HepG2 (cell line): Measurements from ENCODE around the gene HYCC2. TPM values are rescaled to one million over a fixed set of nuclear protein-coding genes. Genes with fewer than 3 reads are reported as not detected.
A peak's percentile ranks its signal among the peaks of the same experiment; 100 is the strongest.

Source experiments
- ATRX ChIP-seq: sonication (generic); formaldehyde crosslinking; IDR thresholded peaks from 2 replicates; pipeline ENCODE4 v1.4.0; 2020; ENCODE audit warnings: missing genetic modification reagents, borderline replicate concordance
- DZIP1 ChIP-seq: sonication (generic); formaldehyde crosslinking; IDR thresholded peaks from 2 replicates; pipeline ENCODE4 v1.5.0; 2020; ENCODE audit warnings: mild to moderate bottlenecking, missing genetic modification reagents
- ETV5 ChIP-seq: IDR thresholded peaks from 2 replicates; pipeline ENCODE4 v1.6.1; 2018; ENCODE audit warnings: missing biosample characterization, missing genetic modification reagents, inconsistent platforms, borderline replicate concordance
- ETV6 ChIP-seq: sonication (generic); formaldehyde crosslinking; conservative IDR thresholded peaks from 2 replicates; pipeline ENCODE4 v1.4.0; 2020; ENCODE audit warnings: missing genetic modification reagents
- GTF2F1 ChIP-seq: fragments of 150-350 bp; IDR thresholded peaks from 2 replicates; pipeline ENCODE4 v1.6.1; 2014; ENCODE audit warnings: low read length
- HMGXB3 ChIP-seq: sonication (generic); formaldehyde crosslinking; IDR thresholded peaks from 2 replicates; pipeline ENCODE4 v1.4.0; 2020; ENCODE audit warnings: missing genetic modification reagents, borderline replicate concordance
- MBD4 ChIP-seq: IDR thresholded peaks from 2 replicates; pipeline ENCODE4 v1.6.1; 2012; ENCODE audit warnings: low read length, inconsistent platforms, borderline replicate concordance
- MEF2D ChIP-seq: sonication (generic); formaldehyde crosslinking; IDR thresholded peaks from 2 replicates; pipeline ENCODE4 v1.5.1; 2020; ENCODE audit warnings: mild to moderate bottlenecking, missing genetic modification reagents
- MIXL1 ChIP-seq: IDR thresholded peaks from 2 replicates; pipeline ENCODE4 v1.6.1; 2016
- POGK ChIP-seq: sonication (generic); formaldehyde crosslinking; conservative IDR thresholded peaks from 2 replicates; pipeline ENCODE4 v1.8.0; 2022; ENCODE audit warnings: mild to moderate bottlenecking, moderate library complexity, missing genetic modification reagents
- SMAD1 ChIP-seq: sonication (generic); formaldehyde crosslinking; IDR thresholded peaks from 2 replicates; pipeline ENCODE4 v1.4.0; 2020; ENCODE audit warnings: missing genetic modification reagents, low read depth, mild to moderate bottlenecking, borderline replicate concordance
- SMARCE1 ChIP-seq: fragments of 450-650 bp; IDR thresholded peaks from 2 replicates; pipeline ENCODE4 v1.6.1; 2017; ENCODE audit warnings: borderline replicate concordance
- SP5 ChIP-seq: IDR thresholded peaks from 2 replicates; pipeline ENCODE4 v1.6.1; 2016; ENCODE audit warnings: low read depth, borderline replicate concordance
- ZBTB34 ChIP-seq: sonication (generic); formaldehyde crosslinking; IDR thresholded peaks from 2 replicates; pipeline ENCODE4 v1.8.0; 2022; ENCODE audit warnings: mild to moderate bottlenecking, missing genetic modification reagents
- ZFP36 ChIP-seq: fragments of 150-350 bp; IDR thresholded peaks from 2 replicates; pipeline ENCODE4 v1.6.1; 2018; ENCODE audit warnings: borderline replicate concordance, low read length, low read depth; ENCODE audit not compliant: partially characterized antibody
- ZNF33B ChIP-seq: sonication (generic); formaldehyde crosslinking; IDR thresholded peaks from 2 replicates; pipeline ENCODE4 v1.5.1; 2020; ENCODE audit warnings: mild to moderate bottlenecking, missing genetic modification reagents
- ZNF441 ChIP-seq: sonication (generic); formaldehyde crosslinking; IDR thresholded peaks from 2 replicates; pipeline ENCODE4 v1.7.0; 2021; ENCODE audit warnings: missing genetic modification reagents, borderline replicate concordance
- ZNF484 ChIP-seq: sonication (generic); formaldehyde crosslinking; IDR thresholded peaks from 2 replicates; pipeline ENCODE4 v1.5.1; 2020; ENCODE audit warnings: mild to moderate bottlenecking, low read depth, missing genetic modification reagents, borderline replicate concordance
- ZSCAN9 ChIP-seq: IDR thresholded peaks from 2 replicates; pipeline ENCODE4 v1.6.1; 2016; ENCODE audit warnings: borderline replicate concordance
- polyA plus RNA-seq, 8 experiments: library from polyadenylated mRNA; depleted of rRNA in 3 of 8; stranded (reverse) in 7 of 8; unstranded in 1 of 8; fragments of >200 nt; fragmentation: Illumina TruSeq in 4 of 8; extraction: Trizol in 4 of 8; gene quantifications; 2 replicates each; pipeline versions ENCODE4 v1.2.1 to v1.2.3, GENCODE V29; 2011 to 2016; ENCODE audit warnings: low read depth in 4 of 8, missing spikeins in 1 of 8, mixed read lengths in 1 of 8; ENCODE audit not compliant: insufficient read depth in 1 of 8
- total RNA-seq, 5 experiments: library from RNA; depleted of rRNA; stranded (reverse); fragments of >200 nt; fragmentation: Illumina TruSeq; extraction: Trizol; gene quantifications; 2 replicates each; pipeline ENCODE4 v1.2.3, GENCODE V29; 2016; ENCODE audit warnings: low read depth in 1 of 5

The HYCC2 gene
- total and polyA plus RNA-seq, 2 of the 13 experiments (the other 11 are each of a cell fraction or from before 2014, with no cell fraction given) = 4.7 to 13.9 TPM

GRCh38 chr2:201118121-201118960 lies 46.9 kb upstream of the HYCC2 start (continued):
- TF ChIP-seq DZIP1 (CRISPR knock-in tag) = 0 out of 2 replicates have a peak, but pooled peaks have one; percentile 4
- TF ChIP-seq SP5 = peak; percentile 76; the same call in 1 of the 2 replicates
- TF ChIP-seq SMARCE1 = no peak
- peak; percentile 53; the same call in 1 of the 2 replicates for TF ChIP-seq SMAD1
- peak; percentile 42; the same call in 1 of the 2 replicates for TF ChIP-seq MEF2D (CRISPR knock-in tag)
- TF ChIP-seq ETV5 (CRISPR knock-in tag) = peak; percentile 81
- TF ChIP-seq ZNF441 (CRISPR knock-in tag) = peak; percentile 71
- peak; percentile 50; the same call in 1 of the 2 replicates for TF ChIP-seq POGK (CRISPR knock-in tag)
- no peak for TF ChIP-seq GTF2F1
- peak; percentile 89 for TF ChIP-seq ETV6 (CRISPR knock-in tag)
- no peak for TF ChIP-seq MBD4
- TF ChIP-seq HMGXB3 (CRISPR knock-in tag) = peak; percentile 47
- no peak for TF ChIP-seq ZBTB34 (CRISPR knock-in tag)
- TF ChIP-seq ZNF484 (CRISPR knock-in tag) = no peak
- TF ChIP-seq ZSCAN9 = peak; percentile 42; the same call in 1 of the 2 replicates
- TF ChIP-seq ZFP36 = no peak
- no peak for TF ChIP-seq ATRX (CRISPR knock-in tag)
- TF ChIP-seq MIXL1 (CRISPR knock-in tag) = no peak
- no peak for TF ChIP-seq ZNF33B (CRISPR knock-in tag)
